Stimulated activated CD8-positive, alpha-beta memory T cell treated with anti-CD3 and anti-CD28 coated beads, Interleukin-4, amount 100 ng/mL, for 48 hours (primary cell): ENCODE data around the gene LUZP2.

Experiments
- DNase-seq: peaks from one replicate; pipeline ENCODE4 v3.0.0-alpha.2; 2020

The LUZP2 gene

GRCh38 chr11:24496736-24497725 lies at the start of gene LUZP2:
LUZP2 (plus strand) TSS chr11:24497053.
- DNase-seq: no peak

- DNase-seq: no peak
Observed at GRCh38 chr11:24453129-24453718, 43.6 kb upstream of the LUZP2 start.

GRCh38 chr11:24457985-24458384 lies 38.9 kb upstream of the LUZP2 start:
- DNase-seq: no peak

- DNase-seq: no peak
Observed at GRCh38 chr11:24470431-24470830, 26.4 kb upstream of the LUZP2 start.

GRCh38 chr11:24471084-24471483 lies 25.8 kb upstream of the LUZP2 start:
- DNase-seq: no peak

- DNase-seq: no peak
Observed at GRCh38 chr11:24478718-24479117, 18.1 kb upstream of the LUZP2 start.

- DNase-seq: no peak
Observed at GRCh38 chr11:24489477-24489876, 7.4 kb upstream of the LUZP2 start.

- no peak for DNase-seq
Observed at GRCh38 chr11:24496386-24496735, 492 bp upstream of the LUZP2 start.

GRCh38 chr11:24497831-24498230 lies 978 bp downstream of the LUZP2 start:
- DNase-seq: no peak

- no peak for DNase-seq
Observed at GRCh38 chr11:24502425-24502824, 5.6 kb downstream of the LUZP2 start.

- no peak for DNase-seq
Observed at GRCh38 chr11:24509114-24509513, 12.3 kb downstream of the LUZP2 start.

GRCh38 chr11:24511511-24511910 lies 14.7 kb downstream of the LUZP2 start:
- DNase-seq: no peak

GRCh38 chr11:24513479-24514218 lies 16.8 kb downstream of the LUZP2 start:
- DNase-seq: no peak

GRCh38 chr11:24514219-24514594 lies 17.4 kb downstream of the LUZP2 start:
- DNase-seq: no peak

GRCh38 chr11:24515632-24516031 lies 18.8 kb downstream of the LUZP2 start:
- DNase-seq: no peak

GRCh38 chr11:24516638-24517037 lies 19.8 kb downstream of the LUZP2 start:
- no peak for DNase-seq

GRCh38 chr11:24521601-24522000 lies 24.7 kb downstream of the LUZP2 start:
- DNase-seq: no peak

GRCh38 chr11:24524156-24524555 lies 27.3 kb downstream of the LUZP2 start:
- DNase-seq: no peak

- DNase-seq: no peak
Observed at GRCh38 chr11:24531528-24531927, 34.7 kb downstream of the LUZP2 start.

GRCh38 chr11:24543771-24544170 lies 46.9 kb downstream of the LUZP2 start:
- DNase-seq: no peak

GRCh38 chr11:24556693-24557092 lies 59.8 kb downstream of the LUZP2 start:
- no peak for DNase-seq

- no peak for DNase-seq
Observed at GRCh38 chr11:24559315-24559714, 62.5 kb downstream of the LUZP2 start.

GRCh38 chr11:24560324-24560723 lies 63.5 kb downstream of the LUZP2 start:
- no peak for DNase-seq

- no peak for DNase-seq
Observed at GRCh38 chr11:24567380-24567779, 70.5 kb downstream of the LUZP2 start.
